OCI-LY3 (cell line): ENCODE data around the gene TRIM4.

Source experiments
- EZH2phosphoT487 ChIP-seq: fragments of 200-600 bp; shearing (Covaris generic); IDR thresholded peaks from 2 replicates; pipeline ENCODE4 v1.6.1; 2018; ENCODE audit warnings: antibody characterized with exemption, mixed run types, low read depth
- TF ChIP-seq, protein P1 (sequence below): fragments of 200-600, 300-600 bp; sonication (generic); IDR thresholded peaks from 2 replicates; pipeline ENCODE4 v1.5.1; 2014; ENCODE audit warnings: antibody characterized with exemption, low read length, low read depth

DNA sequence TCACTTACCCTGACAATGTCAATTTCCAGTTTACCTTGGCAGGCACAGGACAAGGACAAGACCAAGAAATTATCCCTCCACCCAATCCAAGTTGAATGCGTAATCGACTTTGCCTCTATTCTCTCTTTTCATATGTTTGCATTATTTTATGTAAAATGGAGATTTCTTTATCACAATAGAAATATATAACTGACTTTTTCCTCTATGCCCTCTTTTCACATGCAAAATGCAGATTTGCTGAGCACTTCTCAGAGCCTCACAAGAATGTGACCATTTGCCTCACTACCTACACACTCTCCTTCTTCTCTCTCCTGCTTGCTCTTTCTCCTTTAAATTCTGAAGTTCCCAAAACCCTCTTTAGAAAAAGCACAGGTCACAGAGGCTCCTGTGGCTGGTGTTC lies 76.4 kb downstream of the TRIM4 start:
- TF ChIP-seq, protein P1, sequence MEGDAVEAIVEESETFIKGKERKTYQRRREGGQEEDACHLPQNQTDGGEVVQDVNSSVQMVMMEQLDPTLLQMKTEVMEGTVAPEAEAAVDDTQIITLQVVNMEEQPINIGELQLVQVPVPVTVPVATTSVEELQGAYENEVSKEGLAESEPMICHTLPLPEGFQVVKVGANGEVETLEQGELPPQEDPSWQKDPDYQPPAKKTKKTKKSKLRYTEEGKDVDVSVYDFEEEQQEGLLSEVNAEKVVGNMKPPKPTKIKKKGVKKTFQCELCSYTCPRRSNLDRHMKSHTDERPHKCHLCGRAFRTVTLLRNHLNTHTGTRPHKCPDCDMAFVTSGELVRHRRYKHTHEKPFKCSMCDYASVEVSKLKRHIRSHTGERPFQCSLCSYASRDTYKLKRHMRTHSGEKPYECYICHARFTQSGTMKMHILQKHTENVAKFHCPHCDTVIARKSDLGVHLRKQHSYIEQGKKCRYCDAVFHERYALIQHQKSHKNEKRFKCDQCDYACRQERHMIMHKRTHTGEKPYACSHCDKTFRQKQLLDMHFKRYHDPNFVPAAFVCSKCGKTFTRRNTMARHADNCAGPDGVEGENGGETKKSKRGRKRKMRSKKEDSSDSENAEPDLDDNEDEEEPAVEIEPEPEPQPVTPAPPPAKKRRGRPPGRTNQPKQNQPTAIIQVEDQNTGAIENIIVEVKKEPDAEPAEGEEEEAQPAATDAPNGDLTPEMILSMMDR, result no peak
- no peak for TF ChIP-seq EZH2phosphoT487
